PC-9 (cell line): ENCODE data around the gene RAD51D.

Source experiments
- EZH2 ChIP-seq: fragments of 200-600 bp; sonication (generic); IDR thresholded peaks from 2 replicates; pipeline ENCODE4 v1.8.0; 2017; ENCODE audit warnings: antibody characterized with exemption, low read depth
- TF ChIP-seq, protein P1 (sequence below): fragments of 200-600 bp; sonication (generic); conservative IDR thresholded peaks from 2 replicates; pipeline ENCODE4 v1.6.1; 2017; ENCODE audit warnings: mixed run types, antibody characterized with exemption, mild to moderate bottlenecking, moderate library complexity

DNA sequence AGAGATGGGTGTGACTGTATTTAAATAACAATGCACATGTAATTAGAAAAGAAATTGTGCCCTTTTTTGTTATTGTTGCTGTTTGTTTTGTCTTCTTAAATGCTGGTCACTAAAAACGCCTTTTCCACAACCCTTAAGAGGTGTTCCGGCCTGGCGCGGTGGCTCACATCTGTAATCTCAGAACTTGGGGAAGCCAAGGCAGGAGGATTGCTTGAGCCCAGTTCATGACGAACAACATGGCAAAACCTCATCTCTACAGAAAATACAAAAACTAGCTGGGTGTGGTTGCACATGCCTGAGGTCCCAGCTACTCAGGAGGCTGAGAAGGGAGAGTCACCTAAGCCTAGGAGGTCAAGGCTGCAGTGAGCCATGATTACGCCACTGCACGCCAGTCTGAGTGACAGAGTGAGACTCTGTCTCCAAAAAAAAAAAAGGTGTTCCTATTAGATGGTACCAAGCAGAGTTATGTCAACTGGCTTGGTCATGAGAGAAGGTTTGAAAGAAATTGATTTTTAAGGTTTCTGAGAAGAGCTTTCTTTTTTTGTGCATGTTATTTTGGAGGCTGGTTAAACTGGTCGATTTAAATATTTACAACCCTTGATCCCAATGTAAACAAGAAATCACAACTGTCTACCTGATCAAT is 32.6 kb downstream of the RAD51D start:
- TF ChIP-seq, protein P1, sequence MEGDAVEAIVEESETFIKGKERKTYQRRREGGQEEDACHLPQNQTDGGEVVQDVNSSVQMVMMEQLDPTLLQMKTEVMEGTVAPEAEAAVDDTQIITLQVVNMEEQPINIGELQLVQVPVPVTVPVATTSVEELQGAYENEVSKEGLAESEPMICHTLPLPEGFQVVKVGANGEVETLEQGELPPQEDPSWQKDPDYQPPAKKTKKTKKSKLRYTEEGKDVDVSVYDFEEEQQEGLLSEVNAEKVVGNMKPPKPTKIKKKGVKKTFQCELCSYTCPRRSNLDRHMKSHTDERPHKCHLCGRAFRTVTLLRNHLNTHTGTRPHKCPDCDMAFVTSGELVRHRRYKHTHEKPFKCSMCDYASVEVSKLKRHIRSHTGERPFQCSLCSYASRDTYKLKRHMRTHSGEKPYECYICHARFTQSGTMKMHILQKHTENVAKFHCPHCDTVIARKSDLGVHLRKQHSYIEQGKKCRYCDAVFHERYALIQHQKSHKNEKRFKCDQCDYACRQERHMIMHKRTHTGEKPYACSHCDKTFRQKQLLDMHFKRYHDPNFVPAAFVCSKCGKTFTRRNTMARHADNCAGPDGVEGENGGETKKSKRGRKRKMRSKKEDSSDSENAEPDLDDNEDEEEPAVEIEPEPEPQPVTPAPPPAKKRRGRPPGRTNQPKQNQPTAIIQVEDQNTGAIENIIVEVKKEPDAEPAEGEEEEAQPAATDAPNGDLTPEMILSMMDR: no peak
- no peak for TF ChIP-seq EZH2
